Activated naive CD4-positive, alpha-beta T cell treated with Interleukin-2 at 50 U/mL for 16 hours (primary cell): ENCODE results near the gene SCGB1A1.
"Not testable (repeated sequence)": the region's sequence is repeated elsewhere in the genome, so short reads cannot be mapped to it uniquely, and the experiment has no call there.

Experiments
- DNase-seq: peaks from one replicate; pipeline ENCODE4 v3.0.0-alpha.2; 2020

SCGB1A1 gene

GRCh38 chr11:62418733-62419132 lies at the start of gene SCGB1A1:
SCGB1A1 (plus strand) TSS chr11:62419033; CDS start chr11:62419096, 63 bp downstream.
- DNase-seq, result no peak

- DNase-seq, result peak; percentile 50
These were observed 47.9 kb upstream of the SCGB1A1 start for GRCh38 chr11:62370743-62371440.

GRCh38 chr11:62372871-62373270 lies 46.0 kb upstream of the SCGB1A1 start:
- DNase-seq, result no peak

GRCh38 chr11:62373464-62374119 lies 45.2 kb upstream of the SCGB1A1 start:
- DNase-seq, result no peak

GRCh38 chr11:62374801-62375200 lies 44.0 kb upstream of the SCGB1A1 start:
- DNase-seq, result no peak

- DNase-seq, result not testable (repeated sequence)
These were observed 40.3 kb upstream of the SCGB1A1 start for GRCh38 chr11:62378459-62379063.

- DNase-seq, result not testable (repeated sequence)
These were observed 39.2 kb upstream of the SCGB1A1 start for GRCh38 chr11:62379586-62379985.

- peak; percentile 34 for DNase-seq
These were observed 38.0 kb upstream of the SCGB1A1 start for GRCh38 chr11:62380821-62381245.

- no peak for DNase-seq
These were observed 35.0 kb upstream of the SCGB1A1 start for GRCh38 chr11:62383822-62384221.

- DNase-seq, result not testable (repeated sequence)
These were observed 32.8 kb upstream of the SCGB1A1 start for GRCh38 chr11:62386083-62386482.

GRCh38 chr11:62387381-62387780 lies 31.5 kb upstream of the SCGB1A1 start:
- DNase-seq, result no peak

GRCh38 chr11:62388999-62389398 lies 29.8 kb upstream of the SCGB1A1 start:
- no peak for DNase-seq

- no peak for DNase-seq
These were observed 28.6 kb upstream of the SCGB1A1 start for GRCh38 chr11:62390237-62390636.

GRCh38 chr11:62390722-62391121 lies 28.1 kb upstream of the SCGB1A1 start:
- no peak for DNase-seq

- no peak for DNase-seq
These were observed 27.0 kb upstream of the SCGB1A1 start for GRCh38 chr11:62391642-62392425.

- no peak for DNase-seq
These were observed 26.3 kb upstream of the SCGB1A1 start for GRCh38 chr11:62392506-62392905.

- DNase-seq, result no peak
These were observed 25.7 kb upstream of the SCGB1A1 start for GRCh38 chr11:62393061-62393611.

- no peak for DNase-seq
These were observed 25.1 kb upstream of the SCGB1A1 start for GRCh38 chr11:62393735-62394134.

- peak; percentile 45 for DNase-seq
These were observed 23.9 kb upstream of the SCGB1A1 start for GRCh38 chr11:62394825-62395538.

- DNase-seq, result no peak
These were observed 22.8 kb upstream of the SCGB1A1 start for GRCh38 chr11:62395885-62396551.
